Measurements from ENCODE around the gene ALDH1A3.

DNA sequence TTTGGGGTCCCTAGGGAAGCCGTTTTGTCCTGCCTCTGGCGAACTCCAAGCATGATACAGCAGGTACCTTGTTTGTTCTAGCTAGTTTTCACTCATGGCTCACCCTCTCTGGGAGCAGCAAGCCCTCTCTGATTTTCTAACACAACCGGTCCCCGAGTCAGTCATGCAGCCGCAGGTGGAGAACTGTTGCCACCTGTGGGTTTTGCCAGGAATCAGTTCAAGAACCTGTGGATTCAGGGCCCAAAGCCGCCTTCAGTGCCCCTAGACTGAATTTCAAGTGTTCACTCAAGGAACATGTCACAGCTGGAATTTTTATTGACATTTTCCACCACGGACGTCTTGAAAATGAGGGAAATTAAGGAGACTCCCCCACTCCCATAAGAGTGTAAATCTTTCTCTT is 26.2 kb downstream of the ALDH1A3 start:
- TF ChIP-seq, protein P1, sequence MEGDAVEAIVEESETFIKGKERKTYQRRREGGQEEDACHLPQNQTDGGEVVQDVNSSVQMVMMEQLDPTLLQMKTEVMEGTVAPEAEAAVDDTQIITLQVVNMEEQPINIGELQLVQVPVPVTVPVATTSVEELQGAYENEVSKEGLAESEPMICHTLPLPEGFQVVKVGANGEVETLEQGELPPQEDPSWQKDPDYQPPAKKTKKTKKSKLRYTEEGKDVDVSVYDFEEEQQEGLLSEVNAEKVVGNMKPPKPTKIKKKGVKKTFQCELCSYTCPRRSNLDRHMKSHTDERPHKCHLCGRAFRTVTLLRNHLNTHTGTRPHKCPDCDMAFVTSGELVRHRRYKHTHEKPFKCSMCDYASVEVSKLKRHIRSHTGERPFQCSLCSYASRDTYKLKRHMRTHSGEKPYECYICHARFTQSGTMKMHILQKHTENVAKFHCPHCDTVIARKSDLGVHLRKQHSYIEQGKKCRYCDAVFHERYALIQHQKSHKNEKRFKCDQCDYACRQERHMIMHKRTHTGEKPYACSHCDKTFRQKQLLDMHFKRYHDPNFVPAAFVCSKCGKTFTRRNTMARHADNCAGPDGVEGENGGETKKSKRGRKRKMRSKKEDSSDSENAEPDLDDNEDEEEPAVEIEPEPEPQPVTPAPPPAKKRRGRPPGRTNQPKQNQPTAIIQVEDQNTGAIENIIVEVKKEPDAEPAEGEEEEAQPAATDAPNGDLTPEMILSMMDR (IDR thresholded peaks at IDR 0.05), result no peak
- TF ChIP-seq POLR2A (IDR thresholded peaks at IDR 0.05), result no peak

All from thyroid gland (tissue), 4 donors.